LHCN-M2 (cell line): ENCODE measurements around the gene PDGFRB. TPM values are rescaled to one million over a fixed set of nuclear protein-coding genes. Genes with fewer than 3 reads are reported as not detected.

Experiments used
- DNase-seq: peaks from one replicate; pipeline ENCODE4 v3.0.0-alpha.2; 2012; ENCODE audit warnings: low read depth
- total RNA-seq: library from RNA; depleted of rRNA; stranded (reverse); fragments of >200 nt; gene quantifications from 2 replicates; pipeline ENCODE4 v1.2.3, GENCODE V29; 2014

PDGFRB gene
- total RNA-seq, 1 experiment from 2014 or later, result 7.9 TPM

DNA sequence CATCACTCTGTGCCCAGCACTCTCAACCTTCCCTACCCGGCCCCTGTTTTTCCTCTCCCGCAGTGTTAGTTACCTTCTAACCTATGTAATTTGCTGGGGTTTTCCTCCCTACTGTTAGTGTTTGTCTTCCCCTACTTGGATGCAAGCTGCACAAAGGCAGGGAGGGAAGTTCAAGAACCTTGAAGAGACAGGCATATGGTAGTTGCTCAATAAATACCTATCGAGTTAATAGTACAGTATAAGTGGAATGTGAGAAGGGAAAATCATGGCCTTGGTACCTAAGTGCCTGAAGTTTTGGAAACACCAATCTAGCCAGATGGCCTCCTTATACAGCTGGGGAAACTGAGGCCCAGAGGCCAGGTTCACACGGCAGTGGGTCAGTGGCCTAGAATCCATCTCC, 24.2 kb downstream of the PDGFRB start:
- no peak for DNase-seq

DNA sequence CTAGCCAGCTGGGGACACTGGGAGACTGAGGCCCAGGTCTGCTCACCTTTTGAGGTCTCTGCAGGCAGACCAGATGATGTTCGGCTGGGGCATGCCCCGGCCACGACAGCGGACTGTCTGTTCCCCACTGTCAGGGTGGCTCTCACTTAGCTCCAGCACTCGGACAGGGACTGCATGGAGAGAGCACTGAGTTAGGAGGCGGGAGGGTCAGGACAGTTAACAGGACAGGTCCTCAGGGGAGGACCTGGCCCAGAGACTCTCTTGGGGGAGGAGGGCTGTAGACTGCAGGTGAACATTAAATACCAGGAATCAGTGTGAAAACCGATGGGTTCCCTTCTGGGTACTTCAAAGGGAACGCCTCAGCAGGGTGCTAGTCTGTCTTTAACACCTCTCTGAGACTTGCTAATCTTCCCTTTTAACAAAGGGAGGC, 25.1 kb downstream of the PDGFRB start:
- no peak for DNase-seq

DNA sequence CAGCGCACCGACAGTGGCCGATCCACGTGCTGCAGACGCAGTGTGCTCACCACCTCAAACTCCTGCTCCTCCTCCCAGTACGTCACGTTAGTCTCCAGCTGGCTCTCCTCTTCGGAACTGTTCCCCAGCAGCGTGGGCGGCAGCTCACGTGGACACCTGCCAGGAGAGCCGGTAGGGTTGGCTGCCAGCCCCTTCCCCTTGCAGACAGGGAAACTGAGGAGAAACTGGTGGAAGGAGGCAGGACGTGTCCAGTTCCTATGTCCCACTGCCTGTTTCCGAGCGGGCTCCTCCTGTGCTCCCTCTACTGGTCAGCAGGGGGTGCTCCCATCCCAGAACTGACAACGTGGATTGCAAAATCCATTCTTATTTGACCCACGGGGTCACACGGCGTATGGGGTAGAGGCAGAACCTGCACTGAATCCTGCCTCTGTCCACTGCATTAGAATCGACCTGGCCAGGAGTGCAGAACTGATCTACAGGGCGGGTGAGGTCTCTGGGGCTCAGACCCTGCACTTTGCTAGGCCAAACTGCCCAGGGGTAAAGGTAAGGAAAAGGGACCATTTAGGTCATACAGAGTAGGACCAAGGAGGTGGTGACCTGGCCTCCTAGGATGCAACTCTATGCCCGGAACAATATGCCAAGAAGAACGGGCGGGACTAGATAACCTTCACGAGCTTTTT, 25.7 kb downstream of the PDGFRB start:
- peak; percentile 63 for DNase-seq

- no peak for DNase-seq
These were observed 26.2 kb downstream of the PDGFRB start for GRCh38 chr5:150129454-150129812.

DNA sequence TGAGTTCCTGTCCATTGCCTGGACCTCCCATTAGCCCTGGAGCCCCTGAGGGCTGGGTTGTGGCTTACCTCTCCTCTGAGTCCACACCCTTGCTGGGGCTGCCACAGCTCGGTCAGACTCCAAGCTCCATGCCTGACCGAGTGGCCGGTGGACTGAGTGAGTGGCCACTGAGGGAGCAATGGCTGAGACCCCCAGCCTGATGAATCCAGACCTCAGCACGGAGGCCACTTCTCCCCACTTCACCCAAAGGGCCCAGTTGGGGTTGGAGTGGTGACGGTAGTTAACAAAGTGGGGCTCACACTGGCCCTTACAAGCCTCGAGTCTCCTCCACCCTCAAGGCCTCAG, 28.8 kb downstream of the PDGFRB start:
- no peak for DNase-seq

DNA sequence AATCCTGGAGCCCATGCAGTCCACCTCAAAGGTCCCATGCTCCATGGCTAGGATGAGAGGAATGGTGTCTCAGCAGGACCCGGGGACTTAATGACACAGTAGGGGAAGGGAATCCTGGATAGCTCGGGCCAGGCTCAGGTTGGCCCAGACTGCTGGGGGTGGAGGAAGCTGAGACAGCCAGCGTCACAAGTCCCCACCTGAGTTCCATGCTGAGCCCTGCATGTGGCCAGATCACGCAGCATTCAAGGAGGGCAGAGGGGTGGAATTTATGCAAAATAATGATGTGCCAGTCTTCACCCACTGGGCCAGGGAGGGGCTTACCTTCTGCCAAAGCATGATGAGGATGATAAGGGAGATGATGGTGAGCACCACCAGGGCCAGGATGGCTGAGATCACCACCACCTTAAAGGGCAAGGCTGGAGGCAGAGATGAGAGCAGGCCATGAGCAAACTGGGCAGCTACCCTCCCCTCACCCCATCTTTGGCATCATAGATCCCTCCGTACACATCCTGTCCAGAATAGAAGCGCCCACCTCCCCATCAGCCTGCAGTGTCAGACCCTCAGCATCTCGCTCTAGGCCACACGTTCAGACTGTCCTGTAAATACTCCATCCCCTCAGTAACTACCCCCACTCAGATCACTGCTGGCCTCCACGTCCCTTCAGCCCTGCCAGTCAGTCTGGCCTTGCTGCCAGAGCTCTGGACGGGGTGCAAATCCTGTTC, 29.3 kb downstream of the PDGFRB start:
- no peak for DNase-seq

DNA sequence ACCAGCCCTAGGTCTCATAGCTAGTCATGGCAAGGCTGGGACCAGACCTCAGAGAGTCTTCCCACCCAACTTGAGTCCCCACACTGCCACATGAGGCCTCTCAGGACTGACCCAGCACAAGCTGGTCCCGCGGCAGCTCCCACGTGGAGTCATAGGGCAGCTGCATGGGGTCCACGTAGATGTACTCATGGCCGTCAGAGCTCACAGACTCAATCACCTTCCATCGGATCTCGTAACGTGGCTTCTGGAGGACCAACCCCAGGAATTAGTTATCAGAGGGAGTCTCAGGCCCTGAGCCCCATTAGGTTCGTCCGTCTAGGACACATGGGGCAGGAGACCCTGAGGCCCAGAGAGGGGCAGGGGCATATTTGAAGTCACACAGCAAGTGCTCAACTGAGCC, 30.3 kb downstream of the PDGFRB start:
- no peak for DNase-seq

DNA sequence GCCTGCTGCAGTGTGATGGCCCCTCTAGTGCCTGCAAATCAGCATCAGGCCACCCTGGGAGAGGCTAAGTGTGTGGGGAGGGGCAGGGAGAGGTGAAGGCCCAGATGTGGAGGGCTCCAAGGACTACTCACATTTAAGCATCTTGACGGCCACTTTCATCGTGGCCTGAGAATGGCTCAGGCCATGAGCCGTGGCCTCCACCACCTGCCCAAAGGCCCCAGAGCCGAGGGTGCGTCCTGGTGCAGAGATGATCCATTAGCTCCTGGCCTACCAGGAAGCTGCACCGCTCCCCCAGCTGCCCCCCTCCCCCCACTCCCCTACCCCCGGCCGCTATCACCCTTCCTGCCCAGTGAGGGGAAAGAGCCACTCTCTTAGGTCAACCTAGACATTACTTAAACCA, 31.0 kb downstream of the PDGFRB start:
- no peak for DNase-seq

- no peak for DNase-seq
These were observed 31.5 kb downstream of the PDGFRB start for GRCh38 chr5:150124111-150124557.

DNA sequence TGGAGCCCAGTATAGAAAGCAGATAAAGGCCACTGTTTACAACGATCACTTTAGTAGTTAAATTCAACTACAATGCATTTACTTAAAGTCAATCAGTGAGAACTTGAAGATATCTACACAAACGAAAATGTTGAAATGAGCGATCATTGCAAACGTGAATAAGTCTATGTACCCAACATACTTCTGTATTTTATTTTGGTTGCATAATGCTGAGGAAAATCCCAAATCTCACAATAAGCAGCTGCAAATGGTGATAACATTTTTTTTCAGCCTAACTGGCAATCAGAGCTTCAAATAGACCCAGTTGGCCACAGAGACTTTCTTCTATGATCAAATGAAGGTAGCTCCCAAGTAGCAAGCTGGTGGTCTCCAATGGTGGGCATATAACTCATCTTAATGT, 32.1 kb downstream of the PDGFRB start:
- no peak for DNase-seq

DNA sequence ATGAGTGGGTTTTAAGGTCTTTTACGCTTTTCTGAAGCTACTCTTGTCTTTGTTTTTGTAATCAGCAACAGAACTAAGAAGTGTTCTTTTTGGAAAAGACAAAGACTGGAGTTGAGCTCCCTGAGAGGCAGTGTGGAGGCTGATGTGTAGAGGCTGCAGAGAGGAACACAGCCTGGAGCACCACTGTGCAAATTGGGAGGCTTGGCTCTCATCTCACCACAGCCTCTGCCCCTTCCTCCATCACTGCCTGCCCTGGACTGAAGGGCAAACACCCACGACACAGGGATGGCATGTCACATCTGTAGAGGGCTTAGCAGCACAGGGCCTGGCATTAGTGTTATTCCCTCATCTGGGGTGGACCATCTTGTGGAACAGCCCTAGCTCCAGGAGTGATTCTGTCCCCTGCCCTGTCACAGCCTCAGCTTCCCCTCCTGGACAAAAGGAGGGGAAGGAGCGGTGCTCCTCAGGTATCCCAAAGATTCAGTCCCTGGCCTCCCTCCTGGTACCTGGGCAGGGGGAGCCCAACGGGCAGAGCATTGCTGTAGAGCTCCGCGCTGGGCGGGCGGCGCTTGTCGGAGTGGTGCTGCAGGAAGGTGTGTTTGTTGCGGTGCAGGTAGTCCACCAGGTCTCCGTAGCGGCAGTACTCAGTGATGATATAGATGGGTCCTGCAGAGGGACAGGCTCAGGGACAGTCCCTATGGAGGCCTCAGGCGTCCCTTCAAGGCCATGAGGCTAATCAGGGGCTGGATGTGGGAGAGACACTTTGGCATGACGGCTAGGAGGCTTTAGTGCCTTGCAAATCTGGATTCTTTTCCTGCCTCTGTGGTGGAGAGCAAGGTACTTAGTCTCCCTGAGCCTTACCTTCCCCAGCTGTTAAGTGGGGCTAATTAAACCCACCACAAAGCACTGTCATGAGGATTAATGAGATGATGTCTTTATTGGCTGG, 32.8 kb downstream of the PDGFRB start:
- no peak for DNase-seq

DNA sequence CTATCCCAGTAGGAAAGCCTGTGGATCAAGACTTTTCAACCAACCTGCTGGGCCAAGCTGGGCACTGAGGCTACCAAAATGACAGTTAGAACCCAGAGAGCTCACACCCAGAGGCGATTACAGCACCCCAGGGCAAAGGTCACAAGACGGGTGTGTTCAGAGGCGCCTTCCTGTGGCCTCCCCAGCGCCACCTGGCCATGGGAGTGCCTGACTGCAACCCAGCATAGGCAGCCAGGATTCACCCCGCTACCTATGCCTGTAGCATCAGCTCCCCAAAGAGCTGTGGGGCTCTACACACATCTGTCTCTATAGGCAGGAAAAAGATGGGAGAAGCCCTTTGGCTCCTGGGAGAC, 33.5 kb downstream of the PDGFRB start:
- peak; percentile 31 for DNase-seq

DNA sequence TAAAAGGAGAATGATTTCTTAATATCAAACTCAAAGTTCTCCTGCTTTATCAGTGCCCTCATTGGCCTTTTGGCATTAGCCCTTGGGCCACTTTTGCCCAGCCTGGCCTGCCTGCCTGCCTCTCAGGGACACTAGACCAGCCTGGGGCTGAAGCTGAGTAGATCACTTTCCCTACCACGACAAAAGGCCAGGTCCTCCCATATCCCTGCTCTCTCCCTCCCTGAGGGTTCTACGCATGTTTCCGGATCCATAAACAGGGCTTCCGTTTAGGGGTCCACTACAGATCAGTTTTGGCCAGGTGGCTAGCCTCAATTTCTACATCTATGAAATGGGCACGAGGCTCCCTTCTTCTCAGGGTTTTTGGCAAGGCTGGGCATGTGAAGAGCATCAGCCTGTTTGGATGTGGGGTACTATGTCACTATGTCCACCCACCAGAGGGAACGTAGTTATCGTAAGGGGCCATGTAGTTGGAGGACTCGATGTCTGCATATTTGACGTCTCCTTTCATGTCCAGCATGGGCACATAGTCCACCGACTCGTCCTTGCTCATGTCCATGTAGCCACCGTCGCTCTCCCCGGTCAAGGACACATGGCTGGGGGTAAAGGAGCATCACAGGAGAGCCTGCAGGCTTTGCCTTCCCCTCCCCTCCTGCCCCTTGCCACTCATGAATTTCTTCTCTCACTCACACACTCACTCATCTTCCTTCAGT, 34.0 kb downstream of the PDGFRB start:
- no peak for DNase-seq

GRCh38 chr5:150120617-150121447, 34.8 kb downstream of the PDGFRB start:
- DNase-seq, result no peak

DNA sequence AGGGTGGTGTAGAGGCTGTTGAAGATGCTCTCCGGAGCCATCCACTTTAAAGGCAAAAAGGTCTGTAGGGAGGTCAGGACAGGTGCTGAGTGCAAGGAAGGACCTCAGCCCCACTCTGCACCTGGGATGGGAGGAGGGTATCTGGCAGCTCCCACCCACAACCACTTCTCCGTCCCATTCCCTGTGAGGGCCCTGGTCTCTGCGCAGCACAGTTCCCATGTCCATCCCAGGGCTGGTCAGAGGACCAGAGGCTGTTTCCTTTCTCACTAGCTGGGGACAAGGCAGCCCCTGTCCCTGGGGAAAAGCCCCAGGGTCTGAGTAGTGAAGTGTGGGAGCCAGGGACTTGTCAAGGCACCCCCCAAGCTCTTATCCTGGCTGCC, 35.6 kb downstream of the PDGFRB start:
- no peak for DNase-seq

GRCh38 chr5:150119421-150120061, 36.1 kb downstream of the PDGFRB start:
- no peak for DNase-seq

- no peak for DNase-seq
These were observed 37.0 kb downstream of the PDGFRB start for GRCh38 chr5:150118561-150119229.

- no peak for DNase-seq
These were observed 37.6 kb downstream of the PDGFRB start for GRCh38 chr5:150117945-150118560.

DNA sequence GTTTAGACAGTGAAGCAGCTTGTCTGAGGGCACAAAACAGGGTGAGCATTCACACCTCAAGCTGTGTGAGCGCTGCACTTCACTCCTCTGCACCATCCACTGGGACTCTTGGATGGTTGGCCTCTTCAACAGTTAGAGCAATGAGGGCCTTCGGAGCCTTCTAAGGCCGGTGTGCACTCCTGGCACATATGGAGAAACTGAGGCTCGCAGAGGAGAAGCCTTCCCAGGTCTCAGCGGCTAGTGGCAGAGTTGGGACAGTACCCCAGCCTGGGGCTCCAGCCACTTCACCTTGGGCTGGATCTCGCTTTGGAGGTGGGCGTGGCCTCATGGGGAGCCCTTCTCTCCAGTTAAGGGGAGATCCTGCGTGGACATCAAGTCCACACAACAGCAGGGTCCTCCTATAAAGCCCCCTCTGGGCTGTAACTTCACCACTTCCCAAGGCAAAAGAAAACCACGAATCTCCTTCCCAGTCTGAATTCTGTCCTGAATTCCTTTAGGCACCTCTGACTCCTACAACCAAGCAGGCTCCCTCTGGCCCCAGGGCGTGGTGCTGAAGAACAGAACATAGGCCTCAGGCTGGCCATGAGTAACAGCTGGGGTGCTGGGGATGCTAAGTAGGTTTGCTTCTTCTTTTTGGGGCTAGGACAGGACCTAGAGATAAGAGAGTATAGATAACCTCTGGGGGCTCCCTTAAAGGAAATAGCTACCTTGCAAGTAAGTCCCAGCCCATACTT, 38.8 kb downstream of the PDGFRB start:
- no peak for DNase-seq
